A549 (cell line): ENCODE data around the gene KTN1.

Experiments used
- BHLHE40 ChIP-seq: IDR thresholded peaks from 2 replicates; pipeline ENCODE4 v1.6.1; 2012; ENCODE audit warnings: low read depth, low read length, inconsistent platforms
- CTCF ChIP-seq: fragments of >200 bp; sonication (Bioruptor Twin); formaldehyde crosslinking; IDR thresholded peaks from 3 replicates; pipeline ENCODE4 v1.5.1; 2016
- EP300 ChIP-seq, 2 experiments: fragments of >200 bp; sonication (Bioruptor Twin); formaldehyde crosslinking; IDR thresholded peaks; 2 replicates in 1 of 2; 3 replicates in 1 of 2; pipeline ENCODE4 v1.6.1; 2016 to 2017
- RAD21 ChIP-seq, 2 experiments: fragments of >200 bp in 1 of 2; sonication (Bioruptor Twin) in 1 of 2; formaldehyde crosslinking in 1 of 2; IDR thresholded peaks in 1 of 2; conservative IDR thresholded peaks in 1 of 2; 2 replicates in 1 of 2; 3 replicates in 1 of 2; pipeline ENCODE4 v1.6.1; 2012 to 2018; ENCODE audit warnings: inconsistent platforms in 1 of 2

GRCh38 chr14:55654243-55654642 is 74.2 kb downstream of the KTN1 start:
- TF ChIP-seq RAD21 (conservative IDR thresholded peaks at IDR 0.05 in 1 of 2, IDR thresholded peaks at IDR 0.05 in 1 of 2), result no peak
- no peak for TF ChIP-seq CTCF
- TF ChIP-seq EP300 (IDR thresholded peaks at IDR 0.05), result no peak
- no peak for TF ChIP-seq BHLHE40
